ENCODE measurements around the gene ARHGEF40. TPM values are rescaled to one million over a fixed set of nuclear protein-coding genes. Genes with fewer than 3 reads are reported as not detected.

Gene ARHGEF40
- total and polyA plus RNA-seq, 8 donors, result 34.7 to 97.3 (median 80.1) TPM

DNA sequence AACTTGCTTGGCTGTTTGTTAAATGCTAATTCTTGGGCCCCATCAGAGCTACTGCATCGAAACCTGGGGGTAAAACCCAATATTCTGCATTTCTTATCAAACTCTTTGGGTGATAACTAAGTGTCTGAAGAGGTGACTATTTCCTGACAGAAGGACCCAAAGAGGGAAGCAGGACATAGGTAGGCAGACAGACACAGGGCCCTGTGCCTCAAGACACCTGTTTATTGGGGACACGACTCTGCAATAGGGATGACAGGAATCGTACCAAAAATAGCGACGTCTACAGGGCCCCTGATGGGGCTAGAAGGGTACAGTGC lies 19.7 kb downstream of the ARHGEF40 start:
- no peak for DNase-seq
- no peak for ATAC-seq
- Histone ChIP-seq H3K4me1 (peaks cover 4 to 50% of the 10 kb centered on the region in 2 donors), H3K36me3 (peaks cover 0 to 62% of the 10 kb centered on the region in 2 donors), H3K27ac (peak overlapping the region in 1 of 2 donors; percentile 86), H3K9me3 (no peaks in the 10 kb centered on the region), H3K4me3 (no peak overlapping the region), H3K27me3 (no peaks in the 10 kb centered on the region)
- intact Hi-C loops (cut with DNase I), result loop anchor here in 1 of 2 donors (5.0 kb wide), 1 partner anchor 73 kb away; no protein-coding TSS in a partner anchor
- TF ChIP-seq, protein P1, sequence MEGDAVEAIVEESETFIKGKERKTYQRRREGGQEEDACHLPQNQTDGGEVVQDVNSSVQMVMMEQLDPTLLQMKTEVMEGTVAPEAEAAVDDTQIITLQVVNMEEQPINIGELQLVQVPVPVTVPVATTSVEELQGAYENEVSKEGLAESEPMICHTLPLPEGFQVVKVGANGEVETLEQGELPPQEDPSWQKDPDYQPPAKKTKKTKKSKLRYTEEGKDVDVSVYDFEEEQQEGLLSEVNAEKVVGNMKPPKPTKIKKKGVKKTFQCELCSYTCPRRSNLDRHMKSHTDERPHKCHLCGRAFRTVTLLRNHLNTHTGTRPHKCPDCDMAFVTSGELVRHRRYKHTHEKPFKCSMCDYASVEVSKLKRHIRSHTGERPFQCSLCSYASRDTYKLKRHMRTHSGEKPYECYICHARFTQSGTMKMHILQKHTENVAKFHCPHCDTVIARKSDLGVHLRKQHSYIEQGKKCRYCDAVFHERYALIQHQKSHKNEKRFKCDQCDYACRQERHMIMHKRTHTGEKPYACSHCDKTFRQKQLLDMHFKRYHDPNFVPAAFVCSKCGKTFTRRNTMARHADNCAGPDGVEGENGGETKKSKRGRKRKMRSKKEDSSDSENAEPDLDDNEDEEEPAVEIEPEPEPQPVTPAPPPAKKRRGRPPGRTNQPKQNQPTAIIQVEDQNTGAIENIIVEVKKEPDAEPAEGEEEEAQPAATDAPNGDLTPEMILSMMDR (IDR thresholded peaks at IDR 0.05), result no peak

DNA sequence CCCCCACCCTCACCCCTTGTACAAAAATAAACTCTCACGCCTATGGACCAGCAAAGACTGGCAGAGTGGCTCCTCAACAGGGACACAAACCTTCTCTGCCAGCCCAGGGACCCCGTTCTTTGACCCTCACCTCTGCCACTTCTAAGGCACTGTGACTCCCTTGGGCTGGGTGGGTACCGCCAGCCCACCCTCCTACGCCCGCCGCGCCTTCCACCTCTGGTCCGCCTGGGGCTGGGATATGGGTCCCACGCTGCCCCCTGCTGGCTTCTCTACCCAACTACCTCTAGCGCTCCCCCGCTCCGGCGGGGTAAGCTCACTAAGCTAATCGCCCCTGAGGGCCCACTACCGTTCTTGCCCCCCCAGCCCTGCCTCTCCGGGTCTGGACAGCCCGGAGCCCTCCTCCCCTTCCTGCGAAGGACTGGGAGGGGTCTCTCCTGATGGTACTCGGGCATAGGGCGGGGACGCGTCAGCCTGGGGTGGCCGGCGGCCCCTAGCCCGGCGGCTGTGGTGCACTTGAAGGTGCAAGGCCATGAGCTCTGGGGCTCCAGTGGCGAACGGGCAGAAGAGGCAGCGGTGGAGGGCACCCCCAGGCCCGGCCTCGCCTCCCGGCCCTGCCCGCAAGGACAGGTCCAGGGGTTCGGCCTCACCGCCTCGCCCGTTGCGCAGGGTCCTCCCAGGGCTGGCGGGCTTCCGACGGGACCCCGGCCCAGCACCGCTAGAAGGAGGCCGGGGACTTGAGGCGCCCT lies 20.3 kb downstream of the ARHGEF40 start:
- Histone ChIP-seq H3K4me1 (peaks cover 0 to 44% of the 10 kb centered on the region in 2 donors), H3K36me3 (peaks cover 0 to 56% of the 10 kb centered on the region in 2 donors), H3K27ac (no peak overlapping the region), H3K4me3 (no peak overlapping the region), H3K27me3 (no peaks in the 10 kb centered on the region), H3K9me3 (no peaks in the 10 kb centered on the region)
- intact Hi-C loops (cut with DNase I), result loop anchor here in 1 of 2 donors (5.0 kb wide), 1 partner anchor 73 kb away; no protein-coding TSS in a partner anchor
- DNase-seq (peak in 1 of 4 donors; percentile 86), ATAC-seq (no peak)
- TF ChIP-seq, protein P1 (IDR thresholded peaks at IDR 0.05), result peak; percentile 14 to 58

DNA sequence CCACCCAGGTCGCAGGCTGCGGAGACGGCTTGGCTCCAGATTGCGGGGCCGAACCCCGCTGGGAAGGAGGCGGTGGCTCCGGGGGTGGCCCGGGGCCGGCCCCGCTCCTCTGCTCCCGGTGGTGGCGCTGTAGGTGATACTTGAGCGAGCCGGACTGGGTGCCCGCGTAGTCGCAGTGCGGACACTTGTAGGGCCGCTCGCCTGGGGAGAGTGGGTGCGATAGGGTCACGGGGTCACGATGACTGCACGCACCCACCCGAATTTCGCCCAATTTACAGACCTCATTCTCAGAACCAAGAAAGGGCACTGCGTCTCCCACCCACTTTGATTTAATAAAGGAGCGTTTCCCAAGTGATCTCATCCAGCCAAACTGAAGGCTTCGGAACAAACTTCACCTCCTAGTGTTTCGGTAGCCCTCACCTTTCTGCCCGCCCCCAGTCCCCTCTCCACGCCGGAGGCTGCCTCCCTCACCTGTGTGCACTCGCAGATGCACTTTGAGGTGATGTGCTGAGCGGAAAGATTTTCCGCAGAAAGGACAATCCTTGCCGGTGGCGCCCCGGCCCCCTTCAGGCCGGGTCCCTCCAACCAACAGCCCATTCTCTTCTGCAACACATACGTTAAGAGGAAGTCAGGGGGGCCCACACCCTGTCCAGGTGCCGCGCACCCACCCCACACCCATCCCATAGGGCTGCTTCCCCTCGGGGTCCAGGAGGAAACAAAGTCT lies 21.0 kb downstream of the ARHGEF40 start:
- Histone ChIP-seq H3K36me3 (peaks cover 0 to 49% of the 10 kb centered on the region in 2 donors), H3K9me3 (no peaks in the 10 kb centered on the region)
- intact Hi-C loops (cut with DNase I), result loop anchor here in 1 of 2 donors (5.0 kb wide), 1 partner anchor 74 kb away; no protein-coding TSS in a partner anchor

DNA sequence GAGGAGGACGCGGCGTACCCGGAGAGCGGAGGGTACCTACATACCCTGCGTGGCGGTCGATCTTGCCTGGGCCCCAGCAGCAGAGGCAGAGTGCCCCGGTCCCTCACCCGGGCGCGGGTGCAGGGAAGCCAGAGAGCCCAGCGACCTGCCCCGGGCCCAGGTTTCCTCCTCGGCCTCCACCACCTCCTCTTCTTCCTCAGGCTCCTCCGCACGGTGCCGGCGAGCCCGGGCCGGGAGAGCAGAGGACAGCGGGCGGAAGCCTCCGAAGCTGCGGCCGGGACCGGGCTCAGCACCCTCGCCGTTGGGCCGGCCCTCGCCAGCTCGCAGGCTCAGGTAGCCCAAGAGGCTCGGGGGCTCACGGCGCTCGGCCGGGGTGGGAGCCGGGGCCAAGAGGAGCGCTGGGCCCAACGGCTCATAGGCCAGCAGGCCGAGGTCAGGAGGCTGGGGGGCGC lies 21.7 kb downstream of the ARHGEF40 start:
- peaks cover 0 to 44% of the 10 kb centered on the region in 2 donors for H3K36me3 ChIP-seq
- no peak overlapping the region for H3K4me3 ChIP-seq
- no peak overlapping the region for H3K27ac ChIP-seq
- H3K27me3 ChIP-seq, result no peaks in the 10 kb centered on the region
- TF ChIP-seq, protein P1 (IDR thresholded peaks at IDR 0.05), result no peak
- DNase-seq (peak in 1 of 4 donors; percentile 82), ATAC-seq (no peak)
- intact Hi-C loops (cut with DNase I), result loop anchor here in 1 of 2 donors (5.0 kb wide), 1 partner anchor 75 kb away; no protein-coding TSS in a partner anchor
- peaks cover 0 to 43% of the 10 kb centered on the region in 2 donors for H3K4me1 ChIP-seq
- no peaks in the 10 kb centered on the region for H3K9me3 ChIP-seq

More for the DNA sequence above, 21.0 kb downstream of the ARHGEF40 start:
- no peak for DNase-seq
- no peaks in the 10 kb centered on the region for H3K27me3 ChIP-seq
- no peak for ATAC-seq
- no peak overlapping the region for H3K27ac ChIP-seq
- TF ChIP-seq, protein P1 (IDR thresholded peaks at IDR 0.05), result no peak
- H3K4me1 ChIP-seq, result peaks cover 0 to 44% of the 10 kb centered on the region in 2 donors
- no peak overlapping the region for H3K4me3 ChIP-seq

All from left lung (tissue), 10 donors.